SK-N-SH (cell line): ENCODE results near the gene CHRM1. TPM values are rescaled to one million over a fixed set of nuclear protein-coding genes. Genes with fewer than 3 reads are reported as not detected.

Source experiments
- CTCF ChIA-PET: fragments of 300-600, 350-600 bp; formaldehyde crosslinking; extraction: SDS; loops from one replicate; lab custom pipeline; 2021; lab: Yijun Ruan, JAX
- POLR2A ChIA-PET: fragments of 350-600 bp; sonication (Branson Sonifier 250); formaldehyde crosslinking; extraction: SDS; loops from one replicate; lab custom pipeline; 2020; ENCODE audit warnings: antibody characterized with exemption, inconsistent platforms; lab: Yijun Ruan, JAX
- DNase-seq: peaks from one replicate; pipeline ENCODE4 v3.0.0; 2012
- H2AFZ ChIP-seq: fragments of 200-600 bp; sonication (generic); 2 replicates; pipeline ENCODE4 v1.8.1; 2016; ENCODE audit warnings: antibody characterized with exemption, mild to moderate bottlenecking, low read depth
- H3F3A ChIP-seq: fragments of 200-600 bp; sonication (generic); replicated peaks from 2 replicates; pipeline ENCODE3; 2016; ENCODE audit warnings: antibody characterized with exemption, mild to moderate bottlenecking; ENCODE audit not compliant: insufficient read depth
- H3K27ac ChIP-seq, 2 experiments: fragments of 200-500 bp in 1 of 2; fragments of 200-600 bp in 1 of 2; sonication (Bioruptor generic) in 1 of 2; sonication (generic), shearing (Covaris generic) in 1 of 2; 2 replicates each; pipeline versions ENCODE4 v1.5.1 to v1.6.1; 2014 to 2016; ENCODE audit warnings: low read depth in 2 of 2, inconsistent platforms in 1 of 2, low read length in 1 of 2, mild to moderate bottlenecking in 1 of 2, mixed read lengths in 1 of 2
- H3K27me3 ChIP-seq: fragments of 200-600 bp; sonication (generic), shearing (Covaris generic); 2 replicates; pipeline ENCODE4 v1.6.1; 2016; ENCODE audit warnings: mixed run types; ENCODE audit not compliant: insufficient read depth
- H3K36me3 ChIP-seq, 2 experiments: fragments of 200-500 bp in 1 of 2; fragments of 200-600 bp in 1 of 2; sonication (Bioruptor generic) in 1 of 2; sonication (generic) in 1 of 2; replicated peaks in 1 of 2; 2 replicates each; pipeline versions ENCODE3 to v1.5.1; 2014 to 2016; ENCODE audit warnings: low read length in 1 of 2, mild to moderate bottlenecking in 1 of 2; ENCODE audit not compliant: insufficient read depth in 2 of 2, control insufficient read depth in 1 of 2
- H3K4me1 ChIP-seq, 2 experiments: fragments of 200-500 bp in 1 of 2; fragments of 200-600 bp in 1 of 2; sonication (Bioruptor generic) in 1 of 2; sonication (generic), shearing (Covaris generic) in 1 of 2; 2 replicates each; pipeline versions ENCODE4 v1.5.1 to v1.6.1; 2014 to 2016; ENCODE audit warnings: low read depth in 1 of 2, low read length in 1 of 2, mixed run types in 1 of 2; ENCODE audit not compliant: insufficient read depth in 2 of 2, control insufficient read depth in 1 of 2
- H3K4me2 ChIP-seq: fragments of 200-600 bp; sonication (generic), shearing (Covaris generic); 2 replicates; pipeline ENCODE4 v1.6.1; 2017; ENCODE audit warnings: mixed run types
- H3K4me3 ChIP-seq, 2 experiments: fragments of 200-500 bp in 1 of 2; fragments of 200-600 bp in 1 of 2; sonication (Bioruptor generic) in 1 of 2; sonication (generic), shearing (Covaris generic) in 1 of 2; 2 replicates each; pipeline versions ENCODE4 v1.5.1 to v1.8.1; 2014 to 2016; ENCODE audit warnings: low read depth in 2 of 2, inconsistent platforms in 1 of 2, low read length in 1 of 2, mild to moderate bottlenecking in 1 of 2, mixed read lengths in 1 of 2, moderate library complexity in 1 of 2
- H3K79me2 ChIP-seq: fragments of 200-600 bp; sonication (generic); 2 replicates; pipeline ENCODE4 v1.8.1; 2017; ENCODE audit warnings: mild to moderate bottlenecking; ENCODE audit not compliant: insufficient read depth
- H3K9ac ChIP-seq: fragments of 200-600 bp; sonication (generic); 2 replicates; pipeline ENCODE4 v1.6.1; 2017; ENCODE audit warnings: mixed run types
- H3K9me2 ChIP-seq: fragments of 200-600 bp; sonication (generic); 2 replicates; pipeline ENCODE4 v1.6.1; 2017; ENCODE audit warnings: mixed run types
- H3K9me3 ChIP-seq: fragments of 200-600 bp; sonication (generic); 2 replicates; pipeline ENCODE4 v1.6.1; 2017; ENCODE audit warnings: mixed run types, mild to moderate bottlenecking, moderate library complexity
- H4K20me1 ChIP-seq: fragments of 200-600 bp; sonication (generic); 2 replicates; pipeline ENCODE4 v1.6.1; 2017; ENCODE audit warnings: mild to moderate bottlenecking, mixed run types; ENCODE audit not compliant: insufficient read depth
- CHD2 ChIP-seq: fragments of 150-350 bp; IDR thresholded peaks from 2 replicates; pipeline ENCODE4 v1.6.1; 2018; ENCODE audit warnings: low read length; ENCODE audit not compliant: partially characterized antibody
- CTCF ChIP-seq: fragments of 200-600 bp; sonication (generic); IDR thresholded peaks from 2 replicates; pipeline ENCODE4 v1.6.1; 2017; ENCODE audit warnings: antibody characterized with exemption, mild to moderate bottlenecking, moderate library complexity
- ELF1 ChIP-seq: IDR thresholded peaks from 2 replicates; pipeline ENCODE4 v1.4.0; 2012
- EP300 ChIP-seq, 2 experiments: IDR thresholded peaks; 2 replicates each; pipeline versions ENCODE4 v1.4.0 to v1.6.1; 2012; ENCODE audit warnings: borderline replicate concordance in 1 of 2, low read depth in 1 of 2, low read length in 1 of 2
- FOXJ3 ChIP-seq: sonication (generic); formaldehyde crosslinking; IDR thresholded peaks from 2 replicates; pipeline ENCODE4 v1.5.1; 2020; ENCODE audit warnings: mild to moderate bottlenecking, missing genetic modification reagents
- GATA2 ChIP-seq: sonication (generic); formaldehyde crosslinking; IDR thresholded peaks from 2 replicates; pipeline ENCODE4 v1.5.0; 2020; ENCODE audit warnings: mild to moderate bottlenecking, missing genetic modification reagents
- IRF3 ChIP-seq: fragments of 150-350 bp; IDR thresholded peaks from 2 replicates; pipeline ENCODE4 v1.6.1; 2016; ENCODE audit warnings: mild to moderate bottlenecking, low read depth, low read length
- NFIC ChIP-seq: IDR thresholded peaks from 2 replicates; pipeline ENCODE4 v1.4.0; 2012; ENCODE audit warnings: borderline replicate concordance
- NRF1 ChIP-seq: IDR thresholded peaks from 2 replicates; pipeline ENCODE4 v1.6.1; 2012; ENCODE audit warnings: low read depth, mild to moderate bottlenecking, low read length
- RAD21 ChIP-seq: IDR thresholded peaks from 2 replicates; pipeline ENCODE4 v1.6.1; 2012; ENCODE audit warnings: mild to moderate bottlenecking, low read length
- RCOR1 ChIP-seq: fragments of 150-350 bp; IDR thresholded peaks from 2 replicates; pipeline ENCODE4 v1.6.1; 2017; ENCODE audit warnings: antibody characterized with exemption, low read length
- REST ChIP-seq: IDR thresholded peaks from 2 replicates; pipeline ENCODE4 v1.6.1; 2012; ENCODE audit warnings: mild to moderate bottlenecking, low read depth, low read length, moderate library complexity
- RXRA ChIP-seq: IDR thresholded peaks from 2 replicates; pipeline ENCODE4 v1.4.0; 2012; ENCODE audit warnings: low read depth, mild to moderate bottlenecking, borderline replicate concordance
- TEAD4 ChIP-seq: IDR thresholded peaks from 2 replicates; pipeline ENCODE4 v1.4.0; 2012; ENCODE audit warnings: mild to moderate bottlenecking, borderline replicate concordance; ENCODE audit not compliant: insufficient read depth
- USF1 ChIP-seq: IDR thresholded peaks from 2 replicates; pipeline ENCODE4 v1.4.0; 2012; ENCODE audit warnings: low read depth, borderline replicate concordance
- YY1 ChIP-seq: IDR thresholded peaks from 2 replicates; pipeline ENCODE4 v1.4.0; 2012; ENCODE audit warnings: low read depth, mild to moderate bottlenecking
- WGBS: methylation state at CpG from one replicate; pipeline ENCODE4 v1.1.6; 2017; ENCODE audit warnings: low lambda C conversion rate; 5-methylcytosine and 5-hydroxymethylcytosine counted together
- polyA plus RNA-seq, 3 experiments: library from polyadenylated mRNA; depleted of rRNA; stranded (reverse); fragments of >200 nt; gene quantifications; 2 replicates each; pipeline ENCODE4 v1.2.3, GENCODE V29; 2012

CHRM1 gene
- polyA plus RNA-seq, 1 of the 3 experiments (the other 2 are of a cell fraction): not detected

GRCh38 chr11:62957147-62957546 is 36.0 kb upstream of the CHRM1 start:
- no peaks in the 10 kb centered on the region for H3K9me2 ChIP-seq
- CTCF ChIA-PET: interaction anchor here (1.2 kb wide), 1 partner anchor 17 kb away, joined by 4 read pairs; no protein-coding TSS in a partner anchor
- WGBS: 33% methylated on average over 2 of the region's 2 CpGs
- no peak for DNase-seq
- no peak overlapping the region for H3K4me2 ChIP-seq
- H3K4me1 ChIP-seq: no peaks in the 10 kb centered on the region; a peak in 1 of 4 replicates
- POLR2A ChIA-PET: no interaction called here
- H3K27me3 ChIP-seq: no peaks in the 10 kb centered on the region
- no peaks in the 10 kb centered on the region for H4K20me1 ChIP-seq
- no peaks in the 10 kb centered on the region for H3F3A ChIP-seq
- H3K9me3 ChIP-seq: no peaks in the 10 kb centered on the region
- no peak overlapping the region for H3K27ac ChIP-seq
- H2AFZ ChIP-seq: no peak overlapping the region
- no peaks in the 10 kb centered on the region for H3K36me3 ChIP-seq
- no peak overlapping the region for H3K4me3 ChIP-seq
- H3K79me2 ChIP-seq: no peaks in the 10 kb centered on the region
- TF ChIP-seq USF1: no peak
- TF ChIP-seq EP300 (IDR thresholded peaks at IDR 0.05; ENCODE audit: borderline replicate concordance in 1 of 2, low read depth in 1 of 2, low read length in 1 of 2): no peak
- TF ChIP-seq RCOR1: no peak
- TF ChIP-seq RXRA: no peak
- no peak for TF ChIP-seq REST
- TF ChIP-seq RAD21: no peak
- TF ChIP-seq NFIC: no peak
- TF ChIP-seq GATA2 (CRISPR knock-in tag): no peak
- no peak for TF ChIP-seq TEAD4
- no peak for TF ChIP-seq CTCF
- no peak for TF ChIP-seq NRF1
- no peak for TF ChIP-seq CHD2
- TF ChIP-seq ELF1: no peak
- no peak for TF ChIP-seq YY1
- TF ChIP-seq FOXJ3 (CRISPR knock-in tag): no peak
- no peak for TF ChIP-seq IRF3
- no peak overlapping the region for H3K9ac ChIP-seq
